GM12892 (cell line): ENCODE data around the gene IL3.

Experiments
- POLR2A ChIP-seq: IDR thresholded peaks from 2 replicates; pipeline ENCODE4 v1.6.1; 2011; ENCODE audit warnings: low read depth, low read length, control low read depth
- POLR2AphosphoS5 ChIP-seq: IDR thresholded peaks from 2 replicates; pipeline ENCODE4 v1.6.1; 2011; ENCODE audit warnings: low read depth, low read length, control low read depth

DNA sequence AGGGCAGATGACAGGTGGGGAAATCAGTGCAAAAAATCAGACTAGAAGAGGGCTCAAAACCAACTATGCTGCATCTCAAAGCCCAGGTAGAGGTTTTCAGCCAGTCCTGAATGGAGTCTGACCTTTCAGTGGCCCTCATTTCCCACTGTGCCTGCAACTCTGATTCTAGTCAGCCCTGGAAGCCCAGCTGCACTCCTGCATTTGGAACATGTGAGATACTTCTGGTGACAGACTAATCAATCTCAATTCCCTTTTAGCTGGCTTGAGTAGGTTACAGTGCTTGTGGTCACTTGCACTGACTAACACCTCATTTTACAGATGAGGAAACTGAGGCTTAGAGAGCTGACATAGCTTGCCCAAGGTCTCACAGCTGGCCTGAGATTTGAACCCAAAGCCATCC lies 41.1 kb upstream of the IL3 start:
- TF ChIP-seq POLR2A (no peak), POLR2AphosphoS5 (no peak)
